Activated T-helper 2 cell treated with anti-CD3 and anti-CD28 coated beads, Interferon-gamma antibody, Interleukin-2, Interleukin-4, amounts not matched to agents 10 μg/mL and 5 μg/mL and 100 μg/mL, durations not matched to agents 14 hours and 24 hours and 36 hours (primary cell): Measurements from ENCODE around the gene SDHAF3. TPM values are rescaled to one million over a fixed set of nuclear protein-coding genes. Genes with fewer than 3 reads are reported as not detected.
"Not testable (repeated sequence)": the region's sequence is repeated elsewhere in the genome, so short reads cannot be mapped to it uniquely, and the experiment has no call there.

Source experiments
- DNase-seq: peaks from one replicate; pipeline ENCODE4 v3.0.0; 2021; ENCODE audit warnings: low spot score
- H3K27ac Mint-ChIP-seq: one replicate; pipeline ENCODE4 v1.8.0; 2021; ENCODE audit warnings: mixed read lengths
- H3K27me3 Mint-ChIP-seq: one replicate; pipeline ENCODE4 v1.8.0; 2021; ENCODE audit warnings: low read depth, mixed read lengths
- H3K36me3 Mint-ChIP-seq: one replicate; pipeline ENCODE4 v1.8.0; 2021; ENCODE audit warnings: low read depth, mixed read lengths
- H3K4me1 Mint-ChIP-seq: one replicate; pipeline ENCODE4 v1.8.0; 2021; ENCODE audit warnings: low read depth, mixed read lengths
- H3K4me3 Mint-ChIP-seq: one replicate; pipeline ENCODE4 v1.8.0; 2021; ENCODE audit warnings: low read depth, mild to moderate bottlenecking, moderate library complexity, mixed read lengths
- H3K9me3 Mint-ChIP-seq: one replicate; pipeline ENCODE4 v1.8.0; 2021; ENCODE audit warnings: mixed read lengths
- intact Hi-C: fragments of 100-400 bp; cut with micrococcal nuclease; formaldehyde crosslinking; loops from one replicate; pipeline ENCODE4 v1.15.1; 2023
- total RNA-seq: library from RNA; stranded (reverse); gene quantifications from 2 replicates; pipeline ENCODE4 v1.2.3, GENCODE V29; 2022

Gene SDHAF3
- total RNA-seq, 1 donor from 2014 or later = 23.7 TPM

DNA sequence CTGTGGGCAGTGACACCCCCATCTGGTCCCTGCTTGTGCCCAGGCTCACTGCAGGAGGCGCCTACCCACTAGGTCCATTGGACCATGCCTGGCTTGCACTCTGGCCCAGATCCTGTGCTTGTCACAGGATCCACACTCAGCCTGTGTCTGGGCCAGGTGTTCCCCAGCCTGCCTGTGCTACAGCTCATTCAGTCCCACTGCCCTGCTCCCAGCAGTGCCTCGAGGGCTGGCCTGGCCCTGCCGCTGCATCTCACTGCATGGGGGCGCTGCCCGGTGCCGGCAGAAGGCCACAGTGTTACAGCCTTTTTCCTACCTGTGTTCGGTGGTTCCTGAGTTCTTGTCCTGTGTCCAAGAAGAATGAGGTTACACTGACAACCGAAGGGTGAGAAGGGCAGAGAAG, 21.3 kb downstream of the SDHAF3 start:
- H3K4me3 Mint-ChIP-seq = no peak overlapping the region
- no peak for DNase-seq
- H3K27ac Mint-ChIP-seq = no peak overlapping the region
- intact Hi-C loops = no loop called here
- H3K9me3 Mint-ChIP-seq = peaks cover 38% of the 10 kb centered on the region
- H3K27me3 Mint-ChIP-seq = no peaks in the 10 kb centered on the region
- H3K4me1 Mint-ChIP-seq = no peaks in the 10 kb centered on the region
- peaks cover 53% of the 10 kb centered on the region for H3K36me3 Mint-ChIP-seq

DNA sequence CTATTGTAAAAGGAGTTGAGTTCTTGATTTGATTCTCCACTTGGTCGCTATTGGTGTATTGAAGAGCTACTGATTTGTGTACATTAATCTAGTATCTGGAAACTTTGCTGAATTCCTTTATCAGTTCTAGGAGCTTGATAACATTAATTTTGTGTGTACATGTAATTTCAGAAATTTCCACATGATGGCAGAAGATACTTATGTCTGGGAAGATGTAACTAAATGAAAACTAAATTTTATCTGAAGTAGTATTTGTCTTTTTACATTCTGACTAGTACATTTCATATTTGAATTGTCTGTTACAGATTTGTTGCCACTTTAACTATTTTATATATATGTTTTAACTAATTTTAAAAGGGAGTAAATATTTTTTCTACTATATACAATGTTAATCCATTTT, 27.6 kb downstream of the SDHAF3 start:
- peaks cover 16% of the 10 kb centered on the region for H3K9me3 Mint-ChIP-seq
- no peak overlapping the region for H3K27ac Mint-ChIP-seq
- H3K27me3 Mint-ChIP-seq = no peaks in the 10 kb centered on the region
- peaks cover 28% of the 10 kb centered on the region for H3K36me3 Mint-ChIP-seq
- no peak for DNase-seq
- peaks cover 3% of the 10 kb centered on the region for H3K4me1 Mint-ChIP-seq
- H3K4me3 Mint-ChIP-seq = no peak overlapping the region
- intact Hi-C loops = loop anchor here (2.0 kb wide), 1 partner anchor 34 kb away; no protein-coding TSS in a partner anchor

GRCh38 chr7:97149843-97150242, 32.3 kb downstream of the SDHAF3 start:
- H3K9me3 Mint-ChIP-seq = no peaks in the 10 kb centered on the region
- H3K4me3 Mint-ChIP-seq = no peak overlapping the region
- intact Hi-C loops = no loop called here
- DNase-seq = no peak
- peaks cover 2% of the 10 kb centered on the region for H3K4me1 Mint-ChIP-seq
- no peaks in the 10 kb centered on the region for H3K27me3 Mint-ChIP-seq
- no peak overlapping the region for H3K27ac Mint-ChIP-seq
- peaks cover 7% of the 10 kb centered on the region for H3K36me3 Mint-ChIP-seq

DNA sequence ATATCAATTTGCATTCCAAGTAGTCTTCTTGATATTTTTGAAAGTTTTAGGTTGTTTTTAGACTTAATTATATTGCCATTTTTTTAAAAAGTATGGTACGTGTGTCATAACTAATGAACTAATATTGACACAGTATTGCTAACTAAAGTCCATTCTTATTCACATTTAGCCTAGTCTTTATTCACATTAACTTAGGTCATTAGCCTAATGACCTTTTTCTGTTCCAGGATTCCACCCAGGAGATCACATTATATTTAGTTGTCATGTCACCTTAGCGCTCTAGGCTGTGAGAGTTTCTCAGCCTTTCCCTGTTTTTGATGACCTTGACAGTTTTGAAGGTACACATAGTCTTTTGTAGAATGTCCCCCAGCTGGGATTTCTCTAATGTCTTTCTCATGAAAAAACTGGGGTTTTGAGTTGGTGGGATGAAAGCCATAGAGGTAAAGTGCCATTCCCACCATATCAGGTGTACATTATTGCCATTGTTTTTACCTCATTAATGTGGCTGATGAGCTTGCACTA, 38.5 kb downstream of the SDHAF3 start:
- peaks cover 17% of the 10 kb centered on the region for H3K36me3 Mint-ChIP-seq
- no peak overlapping the region for H3K4me3 Mint-ChIP-seq
- H3K4me1 Mint-ChIP-seq = no peaks in the 10 kb centered on the region
- H3K9me3 Mint-ChIP-seq = peaks cover 15% of the 10 kb centered on the region
- intact Hi-C loops = no loop called here
- DNase-seq = no peak
- no peaks in the 10 kb centered on the region for H3K27me3 Mint-ChIP-seq
- H3K27ac Mint-ChIP-seq = no peak overlapping the region

- peaks cover 36% of the 10 kb centered on the region for H3K9me3 Mint-ChIP-seq
- H3K36me3 Mint-ChIP-seq = peaks cover 47% of the 10 kb centered on the region
- H3K27me3 Mint-ChIP-seq, H3K4me3 Mint-ChIP-seq, H3K4me1 Mint-ChIP-seq, intact Hi-C loops, DNase-seq, H3K27ac Mint-ChIP-seq: not testable (repeated sequence)
These were observed 42.5 kb downstream of the SDHAF3 start for GRCh38 chr7:97159984-97160383.

- Mint-ChIP-seq H3K36me3 (peaks cover 60% of the 10 kb centered on the region), H3K9me3 (peaks cover 46% of the 10 kb centered on the region)
- DNase-seq, H3K4me3 Mint-ChIP-seq, intact Hi-C loops, H3K4me1 Mint-ChIP-seq, H3K27me3 Mint-ChIP-seq, H3K27ac Mint-ChIP-seq: not testable (repeated sequence)
These were observed 44.1 kb downstream of the SDHAF3 start for GRCh38 chr7:97161609-97162008.

DNA sequence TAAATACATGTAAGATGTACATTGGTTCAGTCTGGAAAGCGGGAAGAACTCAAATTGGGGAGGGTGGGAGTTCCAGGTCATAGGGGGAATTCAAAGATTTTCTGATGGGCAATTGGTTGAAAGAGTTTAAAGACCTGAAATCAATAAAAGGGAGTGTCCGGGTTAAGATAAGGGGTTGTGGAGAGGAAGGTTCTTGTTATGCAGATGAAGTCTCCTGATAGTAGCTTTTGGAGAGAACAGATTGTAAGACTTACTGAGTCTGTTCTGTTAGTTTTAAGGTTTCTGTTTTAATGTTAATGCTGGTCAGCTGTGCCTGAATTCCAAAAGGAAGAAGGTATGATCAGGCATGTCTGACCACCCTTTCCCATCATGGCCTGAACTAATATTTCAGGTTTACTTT, 48.8 kb downstream of the SDHAF3 start:
- Mint-ChIP-seq H3K36me3 (peaks cover 61% of the 10 kb centered on the region), H3K9me3 (peaks cover 53% of the 10 kb centered on the region), H3K4me1 (peaks cover 8% of the 10 kb centered on the region), H3K4me3 (no peak overlapping the region), H3K27ac (no peak overlapping the region), H3K27me3 (no peaks in the 10 kb centered on the region)
- intact Hi-C loops = no loop called here
- no peak for DNase-seq

DNA sequence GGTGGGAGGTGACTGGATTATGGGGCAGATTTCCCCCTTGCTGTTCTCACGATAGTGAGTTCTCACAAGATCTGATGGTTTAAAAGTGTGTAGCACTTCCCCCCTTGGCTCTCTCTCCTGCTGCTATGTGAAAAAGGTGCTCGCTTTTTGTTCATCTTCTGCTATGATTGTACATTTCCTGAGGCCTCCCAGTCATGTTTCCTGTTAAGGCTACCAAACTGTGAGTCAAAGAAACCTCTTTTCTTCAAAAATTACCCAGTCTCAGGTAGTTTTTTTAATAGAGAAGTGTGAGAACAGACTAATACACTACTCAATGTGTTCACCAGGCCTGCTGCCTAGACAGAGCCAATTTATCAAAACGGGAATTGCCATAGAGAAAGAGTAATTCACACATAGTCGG, 49.7 kb downstream of the SDHAF3 start:
- Mint-ChIP-seq H3K27ac (no peak overlapping the region), H3K4me3 (no peak overlapping the region), H3K27me3 (no peaks in the 10 kb centered on the region), H3K36me3 (peaks cover 53% of the 10 kb centered on the region), H3K4me1 (peaks cover 8% of the 10 kb centered on the region), H3K9me3 (peaks cover 49% of the 10 kb centered on the region)
- intact Hi-C loops = no loop called here
- no peak for DNase-seq

- peaks cover 43% of the 10 kb centered on the region for H3K9me3 Mint-ChIP-seq
- no peak for DNase-seq
- no peaks in the 10 kb centered on the region for H3K27me3 Mint-ChIP-seq
- intact Hi-C loops = no loop called here
- peaks cover 8% of the 10 kb centered on the region for H3K4me1 Mint-ChIP-seq
- H3K4me3 Mint-ChIP-seq = no peak overlapping the region
- peaks cover 47% of the 10 kb centered on the region for H3K36me3 Mint-ChIP-seq
- H3K27ac Mint-ChIP-seq = no peak overlapping the region
These were observed 50.3 kb downstream of the SDHAF3 start for GRCh38 chr7:97167749-97168148.

- Mint-ChIP-seq H3K27me3 (no peaks in the 10 kb centered on the region), H3K4me1 (no peaks in the 10 kb centered on the region), H3K9me3 (no peaks in the 10 kb centered on the region), H3K4me3 (no peak overlapping the region), H3K36me3 (no peaks in the 10 kb centered on the region), H3K27ac (no peak overlapping the region)
- intact Hi-C loops = no loop called here
- DNase-seq = no peak
These were observed 56.8 kb downstream of the SDHAF3 start for GRCh38 chr7:97174303-97174702.

GRCh38 chr7:97179454-97180104, 62.1 kb downstream of the SDHAF3 start:
- Mint-ChIP-seq H3K4me1 (no peaks in the 10 kb centered on the region), H3K4me3 (no peak overlapping the region), H3K9me3 (no peaks in the 10 kb centered on the region), H3K27me3 (no peaks in the 10 kb centered on the region), H3K27ac (no peak overlapping the region), H3K36me3 (peaks cover 14% of the 10 kb centered on the region)
- intact Hi-C loops = loop anchor here (1.0 to 5.0 kb wide), 3 partner anchors 35 to 75 kb away; partner anchors contain the start of gene SDHAF3
- peak; percentile 10 for DNase-seq

DNA sequence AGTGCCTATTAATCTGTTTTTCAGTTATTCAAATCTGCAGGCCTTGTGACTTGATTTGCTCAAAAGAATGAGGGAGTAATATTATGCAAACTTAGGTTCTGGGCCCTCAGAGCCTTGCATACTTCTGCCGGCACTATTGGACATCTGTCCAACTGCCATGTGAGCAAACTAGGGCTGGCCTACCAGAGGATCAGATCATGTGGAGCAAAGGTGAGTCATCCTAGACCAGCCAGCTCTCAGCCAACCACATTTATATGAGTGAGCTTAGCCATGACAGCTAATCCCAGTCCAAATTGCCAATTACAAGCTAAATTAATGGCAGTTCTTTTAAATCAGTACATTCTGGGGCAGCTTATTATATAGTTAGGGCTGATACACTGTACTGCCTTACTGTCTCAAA, 69.6 kb downstream of the SDHAF3 start:
- DNase-seq = no peak
- intact Hi-C loops = no loop called here
- H3K9me3 Mint-ChIP-seq = no peaks in the 10 kb centered on the region
- H3K4me3 Mint-ChIP-seq = no peak overlapping the region
- H3K27ac Mint-ChIP-seq = no peak overlapping the region
- H3K36me3 Mint-ChIP-seq = peaks cover 13% of the 10 kb centered on the region
- no peaks in the 10 kb centered on the region for H3K4me1 Mint-ChIP-seq
- no peaks in the 10 kb centered on the region for H3K27me3 Mint-ChIP-seq

DNA sequence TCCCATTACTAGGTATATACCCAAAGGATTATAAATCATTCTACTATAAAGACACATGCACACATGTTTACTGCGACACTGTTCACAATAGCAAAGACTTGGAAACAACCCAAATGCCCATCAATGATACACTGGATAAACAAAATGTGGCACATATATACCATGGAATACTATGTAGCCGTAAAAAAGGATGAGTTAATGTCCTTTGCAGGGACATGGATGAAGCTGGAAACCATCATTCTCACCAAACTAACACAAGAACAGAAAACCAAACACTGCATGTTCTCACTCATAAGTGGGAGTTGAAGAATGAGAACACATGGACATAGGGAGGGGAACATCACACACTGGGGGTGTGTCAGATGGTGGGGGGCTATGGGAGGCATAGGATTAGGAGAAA, 78.7 kb downstream of the SDHAF3 start:
- H3K9me3 Mint-ChIP-seq, H3K4me1 Mint-ChIP-seq, intact Hi-C loops, H3K27ac Mint-ChIP-seq, H3K4me3 Mint-ChIP-seq, H3K36me3 Mint-ChIP-seq, H3K27me3 Mint-ChIP-seq, DNase-seq: not testable (repeated sequence)
